D721Med (cell line): Measurements from ENCODE around the gene ZNF592.

ENCODE experiments used
- DNase-seq: peaks from one replicate; pipeline ENCODE4 v3.0.0; 2011; ENCODE audit warnings: low spot score; ENCODE audit not compliant: insufficient read length
- FAIRE-seq: peaks from 2 replicates; lab custom pipeline; 2011; peaks lifted over from hg19 to GRCh38; lab: Jason Lieb, UNC
- TF ChIP-seq, protein P1 (sequence below): IDR thresholded peaks from 2 replicates; pipeline ENCODE4 v1.5.1; 2012; ENCODE audit warnings: mild to moderate bottlenecking, control low read depth; ENCODE audit not compliant: insufficient read depth; ENCODE audit errors: missing control alignments

The ZNF592 gene

DNA sequence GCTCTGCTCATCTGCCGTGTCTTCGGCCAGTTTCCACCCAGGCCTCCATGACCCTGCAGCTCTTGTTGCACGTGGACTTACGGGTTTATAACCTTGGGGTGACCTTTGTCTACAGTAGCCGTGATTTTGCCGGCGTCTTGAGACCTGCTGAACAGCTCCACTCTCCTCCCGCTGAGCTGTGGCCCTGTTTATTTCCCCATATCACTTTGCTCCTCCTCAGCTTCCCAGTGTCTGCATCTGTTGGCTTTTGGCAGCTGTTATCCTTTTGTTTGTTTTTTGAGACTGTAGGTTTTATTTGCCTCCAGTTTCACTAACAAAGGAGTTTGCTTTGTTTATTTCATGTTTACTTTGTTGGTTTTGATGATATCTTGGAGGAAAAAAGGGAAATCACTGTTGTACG is 106.7 kb downstream of the ZNF592 start:
- DNase-seq, result no peak
- TF ChIP-seq, protein P1, sequence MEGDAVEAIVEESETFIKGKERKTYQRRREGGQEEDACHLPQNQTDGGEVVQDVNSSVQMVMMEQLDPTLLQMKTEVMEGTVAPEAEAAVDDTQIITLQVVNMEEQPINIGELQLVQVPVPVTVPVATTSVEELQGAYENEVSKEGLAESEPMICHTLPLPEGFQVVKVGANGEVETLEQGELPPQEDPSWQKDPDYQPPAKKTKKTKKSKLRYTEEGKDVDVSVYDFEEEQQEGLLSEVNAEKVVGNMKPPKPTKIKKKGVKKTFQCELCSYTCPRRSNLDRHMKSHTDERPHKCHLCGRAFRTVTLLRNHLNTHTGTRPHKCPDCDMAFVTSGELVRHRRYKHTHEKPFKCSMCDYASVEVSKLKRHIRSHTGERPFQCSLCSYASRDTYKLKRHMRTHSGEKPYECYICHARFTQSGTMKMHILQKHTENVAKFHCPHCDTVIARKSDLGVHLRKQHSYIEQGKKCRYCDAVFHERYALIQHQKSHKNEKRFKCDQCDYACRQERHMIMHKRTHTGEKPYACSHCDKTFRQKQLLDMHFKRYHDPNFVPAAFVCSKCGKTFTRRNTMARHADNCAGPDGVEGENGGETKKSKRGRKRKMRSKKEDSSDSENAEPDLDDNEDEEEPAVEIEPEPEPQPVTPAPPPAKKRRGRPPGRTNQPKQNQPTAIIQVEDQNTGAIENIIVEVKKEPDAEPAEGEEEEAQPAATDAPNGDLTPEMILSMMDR, result no peak
- no peak for FAIRE-seq

DNA sequence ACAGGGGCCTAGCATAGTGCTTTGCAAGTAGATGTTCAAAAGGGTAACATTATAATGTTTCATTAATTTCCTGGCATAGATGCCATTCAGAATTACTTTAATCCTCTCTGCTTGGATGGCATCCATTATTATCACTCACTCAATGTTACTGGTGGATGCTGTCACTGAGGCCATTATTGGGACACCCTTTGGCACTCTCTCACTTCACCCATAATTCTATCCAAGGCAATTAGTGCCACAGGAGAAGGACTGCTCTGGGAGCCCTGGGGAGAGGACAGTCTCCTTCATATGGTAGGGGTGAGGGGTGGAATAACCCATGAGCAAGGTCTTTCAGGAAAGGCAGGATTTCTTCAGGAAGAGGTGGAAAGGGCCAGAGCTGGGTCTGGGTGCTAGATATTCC is 107.4 kb downstream of the ZNF592 start:
- TF ChIP-seq, protein P1, result no peak
- DNase-seq (no peak), FAIRE-seq (no peak)
